ENCODE results near the gene DCP1A.

- TF ChIP-seq POLR2AphosphoS5 (IDR thresholded peaks at IDR 0.05; ENCODE audit: low read depth) = no peak
- TF ChIP-seq CTCF (conservative IDR thresholded peaks at IDR 0.05; ENCODE audit: low read depth in 2 of 2) = no peak
Measured at GRCh38 chr3:53252096-53252946, 95.0 kb downstream of the DCP1A start.

All from GM23338 (cell line).